SK-N-SH (cell line): ENCODE measurements around the gene AHDC1.

Source experiments
- ELF1 ChIP-seq: IDR thresholded peaks from 2 replicates; pipeline ENCODE4 v1.4.0; 2012
- EP300 ChIP-seq, 2 experiments: IDR thresholded peaks; 2 replicates each; pipeline versions ENCODE4 v1.4.0 to v1.6.1; 2012; ENCODE audit warnings: borderline replicate concordance in 1 of 2, low read depth in 1 of 2, low read length in 1 of 2
- EZH2phosphoT487 ChIP-seq: fragments of 200-600 bp; sonication (generic); IDR thresholded peaks from 2 replicates; pipeline ENCODE4 v1.6.1; 2017; ENCODE audit warnings: low read depth, mixed run types, mild to moderate bottlenecking, antibody characterized with exemption, moderate library complexity, borderline replicate concordance
- GATA2 ChIP-seq: sonication (generic); formaldehyde crosslinking; IDR thresholded peaks from 2 replicates; pipeline ENCODE4 v1.5.0; 2020; ENCODE audit warnings: mild to moderate bottlenecking, missing genetic modification reagents
- NRF1 ChIP-seq: IDR thresholded peaks from 2 replicates; pipeline ENCODE4 v1.6.1; 2012; ENCODE audit warnings: low read depth, mild to moderate bottlenecking, low read length
- YY1 ChIP-seq: IDR thresholded peaks from 2 replicates; pipeline ENCODE4 v1.4.0; 2012; ENCODE audit warnings: low read depth, mild to moderate bottlenecking
- TF ChIP-seq, protein P1 (sequence below): fragments of 200-600 bp; sonication (generic); IDR thresholded peaks from 2 replicates; pipeline ENCODE4 v1.6.1; 2017; ENCODE audit warnings: antibody characterized with exemption, mild to moderate bottlenecking, moderate library complexity
- TF ChIP-seq, protein P2 (sequence below): IDR thresholded peaks from 2 replicates; pipeline ENCODE4 v1.6.1; 2012; ENCODE audit warnings: mild to moderate bottlenecking, low read depth, low read length, moderate library complexity
- TF ChIP-seq, protein P3 (sequence below): IDR thresholded peaks from 2 replicates; pipeline ENCODE4 v1.4.0; 2012; ENCODE audit warnings: low read depth

DNA sequence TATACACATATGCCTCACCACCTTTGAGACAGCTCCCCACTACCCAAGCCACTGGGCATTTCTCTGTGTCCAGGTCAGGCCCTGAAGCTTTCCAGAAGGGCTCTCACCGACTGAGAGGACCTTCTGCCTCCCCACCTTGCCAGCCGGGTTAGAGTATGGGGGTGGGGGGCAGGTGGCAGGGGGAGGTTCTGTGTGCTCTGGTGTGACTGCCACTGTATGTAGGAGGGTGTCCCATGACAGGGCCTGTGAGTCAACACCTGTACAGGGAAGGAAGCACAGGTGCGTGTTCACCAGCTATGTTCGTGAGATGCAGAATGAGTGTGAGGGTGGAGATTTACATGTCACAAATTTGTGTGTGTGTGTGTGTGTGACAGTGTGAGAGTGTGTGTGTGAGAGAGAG, 7.0 kb downstream of the AHDC1 start:
- TF ChIP-seq EP300 (IDR thresholded peaks at IDR 0.05; ENCODE audit: borderline replicate concordance in 1 of 2, low read depth in 1 of 2, low read length in 1 of 2) (no peak), NRF1 (no peak), ELF1 (no peak), EZH2phosphoT487 (no peak), GATA2 (no peak), YY1 (no peak)
- TF ChIP-seq, protein P1, sequence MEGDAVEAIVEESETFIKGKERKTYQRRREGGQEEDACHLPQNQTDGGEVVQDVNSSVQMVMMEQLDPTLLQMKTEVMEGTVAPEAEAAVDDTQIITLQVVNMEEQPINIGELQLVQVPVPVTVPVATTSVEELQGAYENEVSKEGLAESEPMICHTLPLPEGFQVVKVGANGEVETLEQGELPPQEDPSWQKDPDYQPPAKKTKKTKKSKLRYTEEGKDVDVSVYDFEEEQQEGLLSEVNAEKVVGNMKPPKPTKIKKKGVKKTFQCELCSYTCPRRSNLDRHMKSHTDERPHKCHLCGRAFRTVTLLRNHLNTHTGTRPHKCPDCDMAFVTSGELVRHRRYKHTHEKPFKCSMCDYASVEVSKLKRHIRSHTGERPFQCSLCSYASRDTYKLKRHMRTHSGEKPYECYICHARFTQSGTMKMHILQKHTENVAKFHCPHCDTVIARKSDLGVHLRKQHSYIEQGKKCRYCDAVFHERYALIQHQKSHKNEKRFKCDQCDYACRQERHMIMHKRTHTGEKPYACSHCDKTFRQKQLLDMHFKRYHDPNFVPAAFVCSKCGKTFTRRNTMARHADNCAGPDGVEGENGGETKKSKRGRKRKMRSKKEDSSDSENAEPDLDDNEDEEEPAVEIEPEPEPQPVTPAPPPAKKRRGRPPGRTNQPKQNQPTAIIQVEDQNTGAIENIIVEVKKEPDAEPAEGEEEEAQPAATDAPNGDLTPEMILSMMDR, result no peak
- TF ChIP-seq, protein P2, sequence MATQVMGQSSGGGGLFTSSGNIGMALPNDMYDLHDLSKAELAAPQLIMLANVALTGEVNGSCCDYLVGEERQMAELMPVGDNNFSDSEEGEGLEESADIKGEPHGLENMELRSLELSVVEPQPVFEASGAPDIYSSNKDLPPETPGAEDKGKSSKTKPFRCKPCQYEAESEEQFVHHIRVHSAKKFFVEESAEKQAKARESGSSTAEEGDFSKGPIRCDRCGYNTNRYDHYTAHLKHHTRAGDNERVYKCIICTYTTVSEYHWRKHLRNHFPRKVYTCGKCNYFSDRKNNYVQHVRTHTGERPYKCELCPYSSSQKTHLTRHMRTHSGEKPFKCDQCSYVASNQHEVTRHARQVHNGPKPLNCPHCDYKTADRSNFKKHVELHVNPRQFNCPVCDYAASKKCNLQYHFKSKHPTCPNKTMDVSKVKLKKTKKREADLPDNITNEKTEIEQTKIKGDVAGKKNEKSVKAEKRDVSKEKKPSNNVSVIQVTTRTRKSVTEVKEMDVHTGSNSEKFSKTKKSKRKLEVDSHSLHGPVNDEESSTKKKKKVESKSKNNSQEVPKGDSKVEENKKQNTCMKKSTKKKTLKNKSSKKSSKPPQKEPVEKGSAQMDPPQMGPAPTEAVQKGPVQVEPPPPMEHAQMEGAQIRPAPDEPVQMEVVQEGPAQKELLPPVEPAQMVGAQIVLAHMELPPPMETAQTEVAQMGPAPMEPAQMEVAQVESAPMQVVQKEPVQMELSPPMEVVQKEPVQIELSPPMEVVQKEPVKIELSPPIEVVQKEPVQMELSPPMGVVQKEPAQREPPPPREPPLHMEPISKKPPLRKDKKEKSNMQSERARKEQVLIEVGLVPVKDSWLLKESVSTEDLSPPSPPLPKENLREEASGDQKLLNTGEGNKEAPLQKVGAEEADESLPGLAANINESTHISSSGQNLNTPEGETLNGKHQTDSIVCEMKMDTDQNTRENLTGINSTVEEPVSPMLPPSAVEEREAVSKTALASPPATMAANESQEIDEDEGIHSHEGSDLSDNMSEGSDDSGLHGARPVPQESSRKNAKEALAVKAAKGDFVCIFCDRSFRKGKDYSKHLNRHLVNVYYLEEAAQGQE, result no peak
- TF ChIP-seq, protein P3, sequence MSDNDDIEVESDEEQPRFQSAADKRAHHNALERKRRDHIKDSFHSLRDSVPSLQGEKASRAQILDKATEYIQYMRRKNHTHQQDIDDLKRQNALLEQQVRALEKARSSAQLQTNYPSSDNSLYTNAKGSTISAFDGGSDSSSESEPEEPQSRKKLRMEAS, result no peak
